VCaP (cell line): ENCODE data around the gene FOXF2.
A peak's percentile ranks its signal among the peaks of the same experiment; 100 is the strongest.
"Not testable (repeated sequence)": the region's sequence is repeated elsewhere in the genome, so short reads cannot be mapped to it uniquely, and the experiment has no call there.

Source experiments
- H3K27ac ChIP-seq: fragments of 450-650 bp; 2 replicates; pipeline ENCODE4 v1.5.1; 2017
- TF ChIP-seq, protein P1 (sequence below): fragments of 450-650 bp; conservative IDR thresholded peaks from 2 replicates; pipeline ENCODE4 v1.5.1; 2017; ENCODE audit warnings: mild to moderate bottlenecking, moderate library complexity

FOXF2 gene

DNA sequence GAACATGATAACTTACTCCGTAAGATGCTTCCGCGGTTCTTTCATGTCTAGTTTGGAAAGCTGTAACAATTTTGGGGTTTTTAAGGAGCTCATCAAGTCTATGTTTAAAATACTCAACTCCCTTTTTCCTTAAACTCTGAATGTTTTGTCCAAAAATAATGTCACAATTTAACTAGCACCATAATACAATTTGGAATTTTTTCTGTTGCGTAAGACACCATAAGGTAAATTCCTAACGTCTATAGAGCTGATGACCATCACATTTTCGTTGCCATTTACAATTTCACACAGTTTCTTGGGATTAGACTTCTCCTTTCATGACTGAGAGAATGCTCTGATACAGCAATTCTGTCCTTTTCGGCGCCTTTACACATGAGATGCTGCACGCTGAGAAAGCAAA, 26.7 kb upstream of the FOXF2 start:
- TF ChIP-seq, protein P1, sequence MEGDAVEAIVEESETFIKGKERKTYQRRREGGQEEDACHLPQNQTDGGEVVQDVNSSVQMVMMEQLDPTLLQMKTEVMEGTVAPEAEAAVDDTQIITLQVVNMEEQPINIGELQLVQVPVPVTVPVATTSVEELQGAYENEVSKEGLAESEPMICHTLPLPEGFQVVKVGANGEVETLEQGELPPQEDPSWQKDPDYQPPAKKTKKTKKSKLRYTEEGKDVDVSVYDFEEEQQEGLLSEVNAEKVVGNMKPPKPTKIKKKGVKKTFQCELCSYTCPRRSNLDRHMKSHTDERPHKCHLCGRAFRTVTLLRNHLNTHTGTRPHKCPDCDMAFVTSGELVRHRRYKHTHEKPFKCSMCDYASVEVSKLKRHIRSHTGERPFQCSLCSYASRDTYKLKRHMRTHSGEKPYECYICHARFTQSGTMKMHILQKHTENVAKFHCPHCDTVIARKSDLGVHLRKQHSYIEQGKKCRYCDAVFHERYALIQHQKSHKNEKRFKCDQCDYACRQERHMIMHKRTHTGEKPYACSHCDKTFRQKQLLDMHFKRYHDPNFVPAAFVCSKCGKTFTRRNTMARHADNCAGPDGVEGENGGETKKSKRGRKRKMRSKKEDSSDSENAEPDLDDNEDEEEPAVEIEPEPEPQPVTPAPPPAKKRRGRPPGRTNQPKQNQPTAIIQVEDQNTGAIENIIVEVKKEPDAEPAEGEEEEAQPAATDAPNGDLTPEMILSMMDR: no peak
- no peak overlapping the region for H3K27ac ChIP-seq

DNA sequence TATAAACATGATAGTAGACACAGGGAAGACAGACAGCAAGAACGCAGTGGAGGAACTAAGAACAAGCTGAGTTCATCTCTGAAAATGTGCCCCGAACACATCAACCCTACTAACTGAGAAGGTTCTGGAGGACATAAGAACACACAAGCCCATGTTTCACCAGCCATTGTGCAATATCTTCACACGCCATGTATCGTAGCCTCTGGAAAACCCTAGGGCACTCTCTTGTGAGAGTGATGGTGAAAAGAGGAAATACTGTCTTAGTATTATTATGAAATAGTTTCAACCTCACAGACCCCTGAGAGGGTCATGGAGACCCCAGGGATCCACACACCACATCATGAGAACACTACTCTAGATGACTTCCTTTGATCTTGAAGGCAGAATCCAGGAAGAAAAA, 26.1 kb upstream of the FOXF2 start:
- TF ChIP-seq, protein P1: no peak
- no peak overlapping the region for H3K27ac ChIP-seq

DNA sequence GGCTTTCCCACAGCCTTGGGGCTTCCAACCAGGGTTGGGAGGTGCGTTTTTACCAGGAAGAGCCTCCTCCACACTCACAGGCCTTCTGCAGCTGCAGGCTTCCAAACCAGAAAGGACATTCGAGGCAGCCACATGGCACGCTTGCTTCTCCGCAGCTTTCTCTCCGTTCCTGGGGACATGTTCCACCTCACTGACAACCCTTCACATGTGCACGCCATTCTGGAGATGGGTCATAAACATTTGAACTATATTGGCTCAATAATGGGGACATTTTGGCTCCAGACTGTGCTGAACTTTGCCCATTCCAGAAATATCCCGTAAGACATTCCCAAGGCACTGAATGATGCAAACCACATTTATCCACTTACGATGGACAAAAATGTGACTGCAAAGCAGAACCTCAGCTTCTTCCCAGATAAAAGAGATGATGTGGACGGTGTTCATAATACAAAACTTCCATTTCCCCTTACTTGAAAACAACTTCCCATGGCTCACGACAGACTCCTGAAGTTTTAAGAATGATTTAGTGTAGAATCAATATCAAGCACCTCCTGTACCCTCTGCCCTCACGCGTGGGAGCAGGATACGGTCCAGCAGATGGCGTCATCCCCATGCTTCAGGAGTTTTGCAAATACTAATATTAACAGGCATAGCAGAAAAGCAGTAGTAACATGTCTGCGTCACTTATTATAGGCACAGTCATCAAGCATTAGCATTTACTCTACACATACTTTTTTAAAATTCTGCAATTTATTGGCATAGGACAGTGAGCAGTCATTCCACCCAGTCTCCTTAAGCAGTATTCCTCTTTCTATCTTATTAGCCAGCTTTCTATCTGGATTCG, 25.4 kb upstream of the FOXF2 start:
- TF ChIP-seq, protein P1: peak; percentile 42; the same call in 1 of the 2 replicates
- no peak overlapping the region for H3K27ac ChIP-seq

DNA sequence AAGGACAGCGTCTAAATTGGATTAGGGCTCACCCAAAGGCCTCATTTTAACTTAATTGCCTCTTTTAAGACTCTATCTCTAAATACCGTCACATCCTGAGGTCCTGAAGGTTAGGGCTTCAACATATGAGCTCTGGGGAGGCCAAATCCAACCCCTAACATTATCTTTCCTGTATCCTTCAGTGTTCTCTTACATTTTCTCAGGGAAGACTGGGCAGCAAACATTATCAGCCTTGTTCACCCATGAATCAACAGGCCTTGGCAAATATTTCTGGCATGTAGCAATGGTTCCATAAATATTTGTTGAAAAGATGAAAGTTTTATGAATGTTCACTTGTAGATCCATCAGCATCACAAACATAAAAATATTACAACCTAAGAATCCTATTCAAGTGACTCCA, 24.6 kb upstream of the FOXF2 start:
- TF ChIP-seq, protein P1: no peak
- H3K27ac ChIP-seq: no peak overlapping the region

DNA sequence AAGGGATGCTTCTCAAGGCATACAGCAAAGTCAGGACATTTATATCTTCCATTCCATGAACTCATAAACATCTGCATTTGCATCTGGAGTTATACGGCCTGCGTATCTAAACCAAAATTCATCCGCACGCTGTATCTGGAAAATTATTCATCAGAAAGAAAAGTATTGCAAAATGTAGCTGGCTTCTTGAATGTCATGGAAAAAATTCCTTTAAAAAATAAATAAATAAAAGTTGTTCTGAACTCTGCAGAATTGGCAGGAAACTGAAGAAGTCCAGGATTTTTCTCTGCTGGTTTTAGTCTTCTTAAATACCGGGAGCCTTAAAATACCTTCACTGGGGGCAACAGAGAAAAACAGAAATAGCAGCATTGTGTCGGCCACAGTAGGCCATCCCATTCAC, 23.7 kb upstream of the FOXF2 start:
- H3K27ac ChIP-seq: no peak overlapping the region
- TF ChIP-seq, protein P1: no peak

DNA sequence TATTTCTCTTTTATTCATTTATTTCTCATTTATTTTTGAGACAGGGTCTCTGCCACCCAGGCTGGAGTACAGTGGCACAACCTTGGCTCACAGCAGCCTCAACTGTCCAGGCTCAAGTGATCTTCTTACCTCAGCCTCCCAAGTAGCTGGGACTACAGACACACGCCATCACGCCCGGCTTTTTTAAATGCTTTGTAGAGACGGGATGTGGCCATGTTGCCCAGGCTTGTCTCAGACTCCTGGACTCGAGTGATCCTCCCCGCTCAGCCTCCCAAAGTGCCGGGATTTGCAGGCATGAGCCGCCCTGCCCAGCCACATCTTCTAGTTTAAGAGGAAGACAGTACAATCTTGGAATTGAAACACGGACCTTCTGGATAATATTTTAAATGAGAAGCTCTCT, 21.6 kb upstream of the FOXF2 start:
- TF ChIP-seq, protein P1: no peak
- H3K27ac ChIP-seq: no peak overlapping the region

DNA sequence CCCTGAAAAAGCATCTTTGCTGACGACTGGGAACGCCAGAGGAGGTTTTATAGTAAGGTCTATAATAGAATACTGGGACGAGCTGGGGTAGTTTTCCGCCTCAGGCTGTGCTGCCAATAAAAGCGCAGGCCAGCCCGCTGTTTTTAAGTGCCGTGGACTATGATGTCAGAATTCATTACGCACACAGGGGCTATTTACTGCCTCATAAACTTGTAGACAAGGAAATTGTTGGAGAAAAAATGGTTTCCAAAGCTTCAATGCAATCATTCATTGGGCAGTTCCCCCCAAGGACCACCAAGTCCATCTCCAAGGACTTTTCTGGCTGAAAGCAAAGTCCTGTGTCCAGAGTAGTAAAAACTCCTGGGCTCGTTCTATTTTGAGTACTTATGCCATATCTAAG, 20.4 kb upstream of the FOXF2 start:
- H3K27ac ChIP-seq: no peak overlapping the region
- TF ChIP-seq, protein P1: no peak

DNA sequence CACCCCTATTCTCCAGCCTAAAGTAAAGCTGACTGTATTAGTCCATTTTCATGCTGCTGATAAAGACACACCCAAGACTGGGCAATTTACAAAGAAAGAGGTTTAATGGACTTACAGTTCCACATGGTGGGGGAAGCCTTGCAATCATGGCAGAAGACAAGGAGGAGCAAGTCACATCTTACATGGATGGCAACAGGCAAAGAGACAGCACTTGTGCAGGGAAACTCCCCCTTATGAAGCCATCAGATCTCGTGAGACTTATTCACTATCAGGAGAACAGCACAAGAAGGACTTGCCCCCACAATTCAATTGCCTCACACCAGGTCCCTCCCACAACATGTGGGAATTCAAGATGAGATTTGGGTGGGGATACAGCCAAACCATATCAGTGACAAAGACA, 19.7 kb upstream of the FOXF2 start:
- not testable (repeated sequence) for H3K27ac ChIP-seq
